GM21529 (cell line): Measurements from ENCODE around the gene HYDIN.

Experiments
- ATAC-seq: cut with Tn5 transposase; IDR thresholded peaks from one replicate; pipeline ENCODE4 v1.9.1; 2021; ENCODE audit not compliant: unreplicated experiment

Gene HYDIN

GRCh38 chr16:70769131-70769530, 461.4 kb downstream of the HYDIN start:
- ATAC-seq = no peak

- no peak for ATAC-seq
Measured at GRCh38 chr16:70768203-70768580, 462.3 kb downstream of the HYDIN start.

- no peak for ATAC-seq
Measured at GRCh38 chr16:70767377-70768202, 462.9 kb downstream of the HYDIN start.

GRCh38 chr16:70766658-70767057, 463.9 kb downstream of the HYDIN start:
- ATAC-seq = no peak

GRCh38 chr16:70766176-70766575, 464.3 kb downstream of the HYDIN start:
- no peak for ATAC-seq

GRCh38 chr16:70765491-70765890, 465.0 kb downstream of the HYDIN start:
- ATAC-seq = no peak

- no peak for ATAC-seq
Measured at GRCh38 chr16:70764632-70765031, 465.9 kb downstream of the HYDIN start.

GRCh38 chr16:70760221-70760620, 470.3 kb downstream of the HYDIN start:
- ATAC-seq = no peak

- no peak for ATAC-seq
Measured at GRCh38 chr16:70759666-70760065, 470.9 kb downstream of the HYDIN start.

- no peak for ATAC-seq
Measured at GRCh38 chr16:70758786-70759185, 471.7 kb downstream of the HYDIN start.
